GM12873 (cell line): ENCODE results near the gene CYB5A.

Experiments used
- TF ChIP-seq, protein P1 (sequence below): IDR thresholded peaks from 2 replicates; pipeline ENCODE4 v1.5.1; 2012; ENCODE audit warnings: low read depth, mild to moderate bottlenecking, moderate library complexity, low read length, control low read depth; ENCODE audit not compliant: insufficient read depth; ENCODE audit errors: missing control alignments

Gene CYB5A

DNA sequence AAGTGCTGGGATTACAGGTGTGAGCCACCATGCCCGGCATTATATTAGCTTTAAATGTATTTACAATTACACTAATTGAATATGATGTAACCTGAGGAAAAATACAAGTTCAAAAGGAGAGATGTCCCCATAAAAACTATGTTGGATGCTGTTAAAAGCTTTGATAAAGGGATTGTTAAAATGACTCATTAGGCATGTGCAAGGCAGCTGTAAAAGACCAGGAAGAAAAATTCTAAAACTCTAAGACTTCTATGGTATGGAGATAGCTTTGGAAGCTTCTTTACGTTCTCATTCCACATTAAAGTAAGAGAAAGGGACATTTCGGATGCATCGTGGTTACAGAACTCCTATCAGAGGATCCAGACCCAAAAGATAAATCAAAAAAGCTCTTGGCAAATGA is 50.3 kb downstream of the CYB5A start:
- TF ChIP-seq, protein P1, sequence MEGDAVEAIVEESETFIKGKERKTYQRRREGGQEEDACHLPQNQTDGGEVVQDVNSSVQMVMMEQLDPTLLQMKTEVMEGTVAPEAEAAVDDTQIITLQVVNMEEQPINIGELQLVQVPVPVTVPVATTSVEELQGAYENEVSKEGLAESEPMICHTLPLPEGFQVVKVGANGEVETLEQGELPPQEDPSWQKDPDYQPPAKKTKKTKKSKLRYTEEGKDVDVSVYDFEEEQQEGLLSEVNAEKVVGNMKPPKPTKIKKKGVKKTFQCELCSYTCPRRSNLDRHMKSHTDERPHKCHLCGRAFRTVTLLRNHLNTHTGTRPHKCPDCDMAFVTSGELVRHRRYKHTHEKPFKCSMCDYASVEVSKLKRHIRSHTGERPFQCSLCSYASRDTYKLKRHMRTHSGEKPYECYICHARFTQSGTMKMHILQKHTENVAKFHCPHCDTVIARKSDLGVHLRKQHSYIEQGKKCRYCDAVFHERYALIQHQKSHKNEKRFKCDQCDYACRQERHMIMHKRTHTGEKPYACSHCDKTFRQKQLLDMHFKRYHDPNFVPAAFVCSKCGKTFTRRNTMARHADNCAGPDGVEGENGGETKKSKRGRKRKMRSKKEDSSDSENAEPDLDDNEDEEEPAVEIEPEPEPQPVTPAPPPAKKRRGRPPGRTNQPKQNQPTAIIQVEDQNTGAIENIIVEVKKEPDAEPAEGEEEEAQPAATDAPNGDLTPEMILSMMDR: no peak

DNA sequence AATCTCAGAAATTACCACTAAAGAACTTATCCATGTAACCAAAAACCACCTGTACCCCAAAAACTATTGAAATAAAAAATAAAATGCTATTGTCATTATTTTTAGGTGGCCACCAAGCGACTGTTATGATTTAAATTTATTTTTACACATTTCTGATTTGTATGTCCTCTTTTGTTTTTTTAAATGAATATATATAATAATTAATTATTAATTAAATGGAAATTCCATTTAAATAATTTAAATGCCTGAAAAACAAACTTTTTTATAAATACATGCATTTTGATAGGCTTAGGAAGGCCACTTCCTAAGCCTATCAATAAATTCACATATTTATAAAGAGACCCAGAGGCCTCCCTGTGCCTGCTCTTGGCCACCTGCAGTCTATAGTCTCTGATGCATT is 52.2 kb downstream of the CYB5A start:
- TF ChIP-seq, protein P1: no peak

DNA sequence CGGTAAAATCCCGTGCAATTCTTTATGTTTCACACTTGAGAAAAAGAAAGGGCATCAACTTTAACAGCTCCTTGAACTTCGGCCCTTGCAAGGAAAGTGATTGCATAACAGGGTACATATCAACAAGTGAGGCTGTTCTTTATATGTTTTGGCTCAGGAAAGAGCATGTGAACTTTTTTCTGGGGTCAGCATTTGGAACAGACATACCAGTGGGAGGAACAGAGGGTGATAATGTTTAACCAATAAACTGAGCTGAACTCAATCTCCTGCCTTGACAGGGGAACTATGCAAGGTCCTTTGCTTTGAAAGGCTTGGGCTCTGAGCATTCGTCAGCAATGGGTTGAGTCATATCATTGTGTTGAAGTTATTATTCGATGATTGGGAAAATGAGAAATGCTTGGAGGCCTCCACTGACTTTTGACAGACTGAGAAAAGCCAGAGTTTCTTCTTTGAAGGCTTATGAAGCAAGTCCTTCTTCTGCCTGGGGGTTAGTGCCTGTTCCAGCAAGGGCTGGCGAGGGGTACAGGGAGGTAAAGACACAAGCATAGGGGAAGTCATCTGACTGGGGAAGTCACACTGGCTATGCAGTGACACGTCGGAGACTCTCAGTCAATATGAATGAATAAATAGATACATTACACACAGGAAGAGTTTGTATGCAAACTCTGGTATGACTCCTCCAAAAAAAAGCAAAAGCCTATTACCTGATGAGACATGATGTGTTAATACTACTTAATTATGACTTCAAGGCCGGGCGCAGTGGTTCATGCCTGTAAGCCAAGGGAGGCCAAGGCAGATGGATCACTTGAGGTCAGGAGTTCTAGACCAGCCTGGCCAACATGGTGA is 57.2 kb downstream of the CYB5A start:
- TF ChIP-seq, protein P1: no peak

DNA sequence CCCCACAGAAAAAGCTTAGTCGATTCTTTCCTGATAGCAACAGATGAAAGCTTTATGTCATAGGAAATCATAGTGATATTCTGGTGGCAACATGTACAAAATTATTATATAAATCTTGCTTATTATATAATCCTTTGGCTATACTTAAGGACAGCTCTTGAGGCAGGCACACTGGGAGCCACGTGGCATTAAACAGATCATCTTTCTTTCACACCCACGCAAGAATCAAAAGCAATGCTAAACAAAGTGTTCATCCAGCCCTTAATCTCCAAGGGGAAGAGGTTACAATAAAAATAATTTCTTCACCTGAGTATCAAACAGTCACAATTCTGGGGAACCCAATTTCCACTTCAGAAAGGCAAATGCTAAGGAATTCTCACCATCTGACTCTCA is 57.8 kb downstream of the CYB5A start:
- TF ChIP-seq, protein P1: no peak

DNA sequence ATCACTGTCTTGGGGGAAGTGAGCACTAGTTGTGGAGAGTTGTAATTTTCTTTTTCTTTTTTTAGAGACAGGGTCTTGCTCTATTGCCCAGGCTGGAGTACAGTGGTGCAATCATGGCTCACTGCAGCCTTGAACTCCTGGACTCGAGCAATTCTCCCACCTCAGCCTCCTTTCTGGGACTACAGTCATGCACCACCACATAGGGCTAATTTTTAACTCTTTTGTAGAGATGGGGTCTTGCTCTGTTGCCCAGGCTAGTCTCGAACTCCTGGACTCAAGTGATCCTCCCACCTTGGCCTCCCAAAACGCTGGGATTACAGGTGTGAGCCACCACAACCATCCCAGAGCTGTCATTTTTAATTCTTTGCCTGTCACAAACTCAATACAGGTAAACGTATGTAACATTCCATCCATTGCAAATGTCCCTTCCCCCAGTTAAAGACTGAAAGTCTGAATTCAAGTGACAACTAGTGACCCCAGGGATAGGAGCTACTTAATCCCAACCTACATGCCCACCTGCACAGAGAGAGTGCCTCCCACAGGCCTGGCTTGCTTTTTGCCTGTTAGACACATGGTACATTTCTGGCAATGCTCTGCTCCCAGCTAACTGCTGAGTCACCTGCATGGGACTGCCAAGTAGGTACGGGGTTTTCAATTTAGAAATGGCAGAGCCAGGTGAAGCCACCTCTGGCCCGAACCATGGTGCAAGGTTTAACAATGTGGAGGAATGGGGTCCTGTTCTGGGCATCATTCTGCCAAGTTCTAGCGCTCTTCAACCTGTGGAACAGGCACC is 60.6 kb downstream of the CYB5A start:
- TF ChIP-seq, protein P1: no peak

DNA sequence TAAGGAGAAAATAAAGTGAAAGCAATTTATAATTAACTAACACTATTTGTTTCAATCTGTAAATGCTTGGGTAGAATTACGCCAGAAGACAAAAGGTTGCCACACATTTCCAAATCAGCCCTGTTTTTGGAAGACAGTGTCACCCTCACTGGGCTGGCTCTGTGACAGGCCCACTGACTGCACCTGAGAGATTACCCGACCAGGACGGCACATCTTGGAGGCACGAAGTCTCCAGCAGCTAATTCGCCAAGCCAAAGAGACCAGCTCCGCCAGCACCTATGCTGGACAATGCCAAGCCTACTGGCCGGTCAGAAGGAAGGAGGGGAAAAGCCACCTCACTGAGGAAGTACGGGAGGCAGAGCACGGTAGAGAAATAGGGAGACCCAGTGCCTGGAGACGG is 61.9 kb downstream of the CYB5A start:
- TF ChIP-seq, protein P1: no peak

DNA sequence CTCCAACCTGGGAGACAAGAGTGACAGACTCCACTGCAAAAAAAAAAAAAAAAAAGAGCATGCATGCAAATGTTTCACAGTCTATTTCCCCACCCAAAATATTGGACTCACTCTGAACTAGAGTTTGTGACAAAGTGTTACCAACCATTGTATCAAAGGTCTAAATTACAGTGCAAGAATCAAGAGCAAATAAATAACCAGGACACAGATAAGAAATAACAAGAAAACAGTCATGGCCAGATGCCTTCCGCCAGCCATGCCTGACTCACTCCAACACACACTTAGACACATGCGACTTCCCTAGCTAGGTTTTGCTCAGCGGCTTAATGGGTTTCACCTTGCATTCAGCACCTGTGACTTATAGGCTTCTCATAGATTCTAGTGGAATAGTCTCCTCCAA is 62.8 kb downstream of the CYB5A start:
- TF ChIP-seq, protein P1: no peak
